Tibial nerve (tissue), 4 donors: ENCODE results near the gene MAGI2.

ENCODE experiments used
- EP300 ChIP-seq, 2 donors: sonication (generic); formaldehyde crosslinking; IDR thresholded peaks; one replicate each; pipeline ENCODE4 v1.6.1; 2017; ENCODE audit warnings: antibody characterized with exemption in 2 of 2, mild to moderate bottlenecking in 1 of 2
- POLR2A ChIP-seq, 2 donors: fragments of 450-650 bp; IDR thresholded peaks; one replicate each; pipeline ENCODE4 v1.6.1; 2017; ENCODE audit warnings: antibody characterized with exemption in 2 of 2, mild to moderate bottlenecking in 2 of 2, moderate library complexity in 2 of 2
- TF ChIP-seq, protein P1 (sequence below), 5 experiments: fragments of 200-600 bp in 3 of 5; fragments of 450-650 bp in 2 of 5; sonication (generic) in 3 of 5; IDR thresholded peaks; one replicate each; pipeline ENCODE4 v1.5.1; 2016 to 2019; ENCODE audit warnings: antibody characterized with exemption in 5 of 5, mild to moderate bottlenecking in 3 of 5, moderate library complexity in 2 of 5

DNA sequence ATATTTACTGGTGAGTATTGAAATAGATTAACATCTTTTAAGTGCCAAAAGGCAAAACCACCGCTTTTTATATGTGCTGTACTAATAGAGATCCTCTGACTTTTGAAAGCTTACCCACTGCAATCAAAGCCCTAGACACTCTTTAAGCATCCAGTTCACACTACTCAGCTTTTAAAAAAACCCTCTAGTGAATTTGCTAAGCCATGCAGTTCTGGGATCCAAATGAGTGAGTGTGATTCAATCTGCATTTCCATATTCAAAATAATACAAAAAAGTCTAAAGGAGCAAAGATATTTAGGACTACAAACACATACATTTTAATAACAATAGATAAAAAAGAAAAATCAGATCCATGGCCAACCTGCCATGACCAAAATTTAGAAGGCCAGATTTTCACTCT is 288.2 kb downstream of the MAGI2 start:
- TF ChIP-seq, protein P1, sequence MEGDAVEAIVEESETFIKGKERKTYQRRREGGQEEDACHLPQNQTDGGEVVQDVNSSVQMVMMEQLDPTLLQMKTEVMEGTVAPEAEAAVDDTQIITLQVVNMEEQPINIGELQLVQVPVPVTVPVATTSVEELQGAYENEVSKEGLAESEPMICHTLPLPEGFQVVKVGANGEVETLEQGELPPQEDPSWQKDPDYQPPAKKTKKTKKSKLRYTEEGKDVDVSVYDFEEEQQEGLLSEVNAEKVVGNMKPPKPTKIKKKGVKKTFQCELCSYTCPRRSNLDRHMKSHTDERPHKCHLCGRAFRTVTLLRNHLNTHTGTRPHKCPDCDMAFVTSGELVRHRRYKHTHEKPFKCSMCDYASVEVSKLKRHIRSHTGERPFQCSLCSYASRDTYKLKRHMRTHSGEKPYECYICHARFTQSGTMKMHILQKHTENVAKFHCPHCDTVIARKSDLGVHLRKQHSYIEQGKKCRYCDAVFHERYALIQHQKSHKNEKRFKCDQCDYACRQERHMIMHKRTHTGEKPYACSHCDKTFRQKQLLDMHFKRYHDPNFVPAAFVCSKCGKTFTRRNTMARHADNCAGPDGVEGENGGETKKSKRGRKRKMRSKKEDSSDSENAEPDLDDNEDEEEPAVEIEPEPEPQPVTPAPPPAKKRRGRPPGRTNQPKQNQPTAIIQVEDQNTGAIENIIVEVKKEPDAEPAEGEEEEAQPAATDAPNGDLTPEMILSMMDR (IDR thresholded peaks at IDR 0.05) = no peak
- TF ChIP-seq EP300 (IDR thresholded peaks at IDR 0.05) = no peak
- no peak for TF ChIP-seq POLR2A (IDR thresholded peaks at IDR 0.05)
